Measurements from ENCODE around the gene CTBP1.
A peak's percentile ranks its signal among the peaks of the same experiment; 100 is the strongest.
"Not testable (repeated sequence)": the region's sequence is repeated elsewhere in the genome, so short reads cannot be mapped to it uniquely, and the experiment has no call there.

The CTBP1 gene

DNA sequence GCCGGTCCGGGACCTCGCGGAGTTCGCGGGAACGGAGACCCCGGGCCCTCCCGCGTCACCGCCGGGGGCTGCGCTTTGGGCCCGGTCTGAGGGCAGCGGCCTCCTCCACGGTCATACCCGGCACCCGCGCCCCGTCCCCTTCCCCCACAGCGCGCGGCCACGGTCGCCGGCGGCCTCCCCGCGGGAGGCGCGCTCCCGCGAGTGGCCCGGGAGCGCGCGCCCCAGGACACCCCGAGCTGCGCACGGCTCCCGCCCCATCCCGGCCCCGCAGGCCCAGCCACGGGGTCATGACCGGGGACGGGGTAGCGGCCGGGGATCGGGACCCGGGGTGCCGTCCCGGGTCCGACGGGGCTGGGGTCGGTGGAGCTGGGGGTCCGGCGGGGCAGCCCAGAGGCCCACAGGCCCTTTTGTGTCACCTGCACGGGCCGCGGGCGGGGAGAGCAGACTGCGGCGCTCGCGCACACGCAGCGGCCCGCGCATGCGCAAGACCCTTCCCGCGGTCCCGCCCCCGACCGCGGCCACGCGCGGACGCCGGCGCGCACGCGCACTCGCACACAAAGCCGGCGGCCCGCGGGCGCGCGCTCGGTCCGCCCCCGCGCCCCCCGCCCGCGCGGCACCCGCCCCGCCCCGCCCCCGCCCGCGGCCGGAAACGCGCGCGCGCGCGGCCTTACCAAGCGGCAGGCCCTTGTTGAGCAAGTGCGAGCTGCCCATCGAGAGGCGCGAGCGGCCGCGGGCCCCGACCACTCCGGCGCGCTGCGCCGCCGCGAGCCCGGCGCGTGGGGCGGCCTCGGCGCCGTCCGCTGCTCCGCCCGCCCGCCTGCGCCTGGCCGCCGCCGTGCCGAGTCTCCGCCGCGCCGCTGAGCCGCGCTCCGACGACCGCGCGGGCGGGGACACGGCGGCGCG is at the start of gene CTBP1:
CTBP1 (minus strand) TSS at position 886 of the 903 bp plus-strand sequence. CDS start 7,799 bp downstream, outside the sequence.
- peak; percentile 88 for DNase-seq

DNA sequence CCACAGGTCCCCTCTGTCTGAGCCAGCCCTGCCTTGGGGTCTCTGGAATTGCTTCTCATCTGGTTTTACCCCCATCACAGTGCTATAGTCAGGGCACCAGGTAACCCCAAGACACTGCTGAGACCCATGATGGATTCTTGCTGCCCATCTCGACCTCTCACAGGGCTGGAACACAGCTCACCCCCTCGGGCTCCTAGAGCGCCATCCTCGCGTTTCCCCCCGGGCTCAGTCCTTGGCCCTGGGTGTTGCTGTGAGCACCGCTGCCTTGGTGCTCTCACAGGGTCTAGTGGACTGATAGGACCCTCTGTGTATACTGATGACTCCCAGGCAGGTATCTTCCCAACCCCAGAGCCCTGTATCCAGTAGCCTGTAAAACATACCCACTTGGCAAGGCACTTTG is 49.5 kb upstream of the CTBP1 start:
- DNase-seq, result no peak

DNA sequence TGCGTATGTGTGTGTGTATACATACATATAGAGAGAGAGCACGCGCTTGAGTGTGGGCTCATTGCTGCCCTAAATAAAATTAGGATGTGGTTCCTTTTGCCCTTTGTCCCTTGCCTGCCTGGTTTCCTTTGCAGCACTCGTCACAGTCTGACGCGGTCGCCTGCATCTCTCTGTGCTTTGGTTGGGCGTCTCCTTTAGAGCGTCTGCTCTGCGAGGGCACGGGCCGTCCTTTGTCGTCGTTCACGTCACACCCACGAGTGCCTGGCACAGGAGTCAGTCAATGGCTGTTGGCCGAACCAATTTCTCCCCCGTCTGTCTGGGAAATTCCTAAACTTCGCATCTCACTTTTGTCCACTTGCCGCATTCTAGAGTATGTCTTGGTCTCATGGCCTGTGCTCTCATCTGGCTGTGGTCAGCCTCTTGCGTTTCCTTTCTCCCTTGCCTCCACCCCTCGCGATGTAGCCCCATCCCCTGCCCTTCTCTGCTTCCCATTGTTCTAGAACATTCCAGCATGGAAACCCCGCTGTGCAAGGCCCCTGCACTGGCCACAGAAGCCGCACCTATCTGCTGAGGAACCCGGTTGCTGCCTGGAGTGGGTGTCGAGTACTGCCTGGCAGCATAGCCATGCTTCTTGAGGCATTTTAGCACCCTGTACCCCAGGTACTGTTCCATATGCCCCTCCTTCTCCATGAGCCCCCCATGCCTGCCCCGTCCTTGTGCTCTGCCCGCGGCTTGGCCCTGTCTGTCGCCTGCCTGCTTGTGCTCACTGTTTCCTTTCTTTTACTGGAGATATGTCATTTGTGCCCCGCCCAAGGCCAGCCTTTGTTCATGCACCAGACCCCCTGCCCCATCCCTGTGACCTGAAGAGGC is 48.8 kb upstream of the CTBP1 start:
- no peak for DNase-seq

DNA sequence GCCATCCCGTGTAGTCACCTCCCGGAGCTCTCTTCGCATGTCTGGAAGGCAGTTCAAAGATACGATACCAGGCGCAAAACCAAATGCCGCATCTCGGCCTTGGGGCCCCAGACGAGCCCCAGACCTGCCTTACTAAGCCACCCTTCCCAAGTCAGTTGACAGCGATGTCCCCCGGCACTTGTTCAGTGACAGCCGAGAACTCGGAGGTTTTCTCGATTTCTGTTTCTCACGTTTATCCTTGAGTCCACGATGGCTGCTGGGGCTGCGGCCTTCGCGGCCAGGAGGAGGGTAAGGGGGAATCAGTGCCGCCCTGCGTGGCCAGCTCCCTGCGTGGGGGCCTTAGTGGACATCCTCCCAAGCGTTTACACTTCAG is 48.1 kb upstream of the CTBP1 start:
- DNase-seq, result no peak

DNA sequence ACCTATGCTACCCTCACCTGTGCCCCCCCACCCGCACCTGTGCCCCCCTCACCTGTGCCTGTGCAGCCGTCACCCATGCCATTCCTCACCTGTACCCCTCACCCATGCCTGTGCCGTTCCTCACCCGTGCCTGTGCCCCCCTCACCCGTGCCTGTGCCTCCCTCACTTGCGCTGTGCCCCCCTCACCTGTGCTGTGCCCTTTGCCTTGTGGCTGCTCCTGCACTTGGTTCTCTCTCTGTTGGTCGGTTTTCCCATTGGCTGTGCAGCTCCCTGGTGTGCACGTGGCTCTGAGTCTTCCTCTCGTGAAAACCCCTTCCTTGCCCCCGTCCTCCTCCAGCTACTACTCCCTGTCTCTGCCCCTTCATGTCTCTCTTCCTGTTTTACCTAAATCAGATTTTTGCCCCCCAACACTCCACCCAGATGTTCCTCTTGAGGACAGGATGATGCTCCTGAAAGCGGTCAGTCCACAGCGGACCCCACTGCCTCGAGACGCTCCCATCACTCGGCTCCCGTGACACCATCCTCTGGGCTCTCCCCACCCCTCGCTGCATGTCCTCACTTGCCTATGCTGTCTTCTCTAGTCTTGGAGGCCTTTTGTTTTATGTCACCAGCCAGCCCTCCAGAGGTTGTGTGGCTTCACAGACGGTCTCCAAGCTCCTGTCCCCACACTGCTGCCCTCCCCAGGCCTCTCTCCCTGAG is 47.5 kb upstream of the CTBP1 start:
- no peak for DNase-seq

DNA sequence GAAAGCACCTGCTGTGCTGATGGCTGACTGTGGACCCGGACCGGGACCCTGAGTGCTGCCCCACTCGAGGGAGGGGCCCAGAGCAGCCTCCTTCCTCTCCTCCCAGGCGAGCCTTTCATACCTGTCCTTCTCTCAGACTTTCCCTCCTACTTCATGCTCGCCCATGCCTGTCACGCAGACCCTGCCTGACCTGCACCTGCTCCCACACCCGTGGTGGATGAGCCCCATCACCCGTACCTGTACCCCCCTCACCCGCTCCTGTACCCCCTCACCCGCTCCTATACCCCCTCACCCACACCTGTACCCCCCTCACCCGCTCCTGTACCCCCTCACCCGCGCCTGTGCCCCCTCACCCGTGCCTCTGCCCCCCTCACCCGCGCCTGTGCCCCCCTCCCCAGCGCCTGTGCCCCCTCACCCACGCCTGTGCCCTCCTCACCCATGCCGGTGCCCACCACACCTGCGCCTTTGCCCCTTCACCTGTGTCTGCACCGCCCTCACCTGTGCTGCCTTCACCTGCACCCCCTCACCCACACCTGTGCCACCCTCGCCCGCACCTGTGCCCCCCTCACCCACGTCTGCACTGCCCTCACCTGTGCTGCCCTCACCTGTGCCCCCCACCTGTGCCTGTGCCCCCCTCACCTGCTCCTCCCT is 46.6 kb upstream of the CTBP1 start:
- no peak for DNase-seq

DNA sequence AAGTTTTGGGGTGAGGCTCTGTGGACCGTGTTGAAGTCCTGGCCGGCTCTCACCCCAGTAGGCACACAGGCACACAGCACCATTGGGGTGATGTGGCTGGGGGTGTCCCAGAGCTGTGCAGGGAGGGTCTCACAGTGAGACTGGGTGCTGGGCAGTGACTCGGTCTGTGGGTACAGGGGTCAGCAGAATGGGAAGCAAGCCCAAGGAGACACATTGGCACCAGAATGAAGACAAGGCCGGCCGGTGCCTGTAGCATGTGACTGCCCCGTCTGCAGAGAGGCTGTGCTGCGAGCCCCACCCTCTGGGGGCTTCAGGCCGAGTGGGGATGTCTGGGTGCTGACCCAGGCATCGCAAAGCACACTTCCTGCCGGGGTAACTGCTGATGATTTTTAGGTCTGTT is 46.0 kb upstream of the CTBP1 start:
- no peak for DNase-seq

DNA sequence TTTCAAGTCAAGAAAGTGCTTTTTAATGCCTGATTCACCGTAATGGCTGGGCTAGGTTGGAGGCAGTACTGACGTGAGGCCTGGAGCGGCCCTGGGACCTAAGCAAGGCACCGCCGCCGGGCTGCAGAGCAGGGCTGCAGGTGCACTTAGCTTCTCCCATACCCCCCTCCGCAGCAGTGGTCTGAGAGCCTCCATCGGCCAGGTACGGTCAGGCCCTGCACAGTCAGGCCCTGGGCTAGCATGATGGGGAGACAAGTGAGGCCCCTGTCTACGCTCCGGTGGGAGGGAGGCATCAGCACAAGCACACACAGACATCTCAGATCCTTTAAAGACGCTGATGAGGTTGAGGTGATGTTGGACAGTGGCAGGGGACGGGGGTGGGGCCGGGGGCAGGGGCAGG is 45.5 kb upstream of the CTBP1 start:
- no peak for DNase-seq

DNA sequence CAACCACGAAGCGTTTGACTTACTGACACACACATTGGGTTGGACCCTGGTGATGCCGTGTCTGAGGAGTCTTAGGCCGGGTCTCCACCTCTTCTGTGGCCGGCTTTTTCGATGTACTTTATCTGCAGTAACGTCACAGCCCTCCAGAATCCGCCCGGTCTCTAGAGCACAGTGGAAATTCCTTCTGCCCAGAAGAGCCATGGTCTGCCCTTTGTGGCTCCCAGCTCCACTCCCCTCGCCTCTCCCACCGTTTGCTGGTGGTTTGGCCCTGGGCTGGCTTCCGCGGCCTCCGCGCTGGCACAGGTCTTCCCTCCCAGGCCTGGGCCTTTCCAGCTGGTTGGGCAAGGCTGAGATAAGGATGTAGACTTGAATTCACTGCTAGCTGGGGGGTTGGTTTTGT is 45.1 kb upstream of the CTBP1 start:
- no peak for DNase-seq

DNA sequence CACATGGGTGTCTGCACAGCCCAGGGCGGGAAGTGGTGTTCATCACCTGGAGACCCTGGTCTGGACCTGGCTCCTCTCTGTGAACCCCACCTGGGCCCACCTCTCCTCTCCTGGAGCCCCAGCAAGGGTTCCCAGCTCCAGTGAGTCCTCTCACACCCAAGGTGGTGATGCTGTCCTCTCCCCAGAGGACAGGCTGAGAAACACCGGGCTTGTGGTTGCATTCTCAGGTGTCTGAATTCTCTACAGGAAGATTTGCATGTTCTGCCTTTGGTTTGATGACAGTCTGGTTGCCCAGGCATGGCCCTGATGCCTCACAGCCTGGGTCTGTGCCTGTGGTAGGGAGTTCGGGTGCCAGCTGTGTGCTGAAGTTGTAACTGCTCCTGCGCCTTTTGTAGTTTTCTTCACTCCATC is 44.6 kb upstream of the CTBP1 start:
- no peak for DNase-seq

DNA sequence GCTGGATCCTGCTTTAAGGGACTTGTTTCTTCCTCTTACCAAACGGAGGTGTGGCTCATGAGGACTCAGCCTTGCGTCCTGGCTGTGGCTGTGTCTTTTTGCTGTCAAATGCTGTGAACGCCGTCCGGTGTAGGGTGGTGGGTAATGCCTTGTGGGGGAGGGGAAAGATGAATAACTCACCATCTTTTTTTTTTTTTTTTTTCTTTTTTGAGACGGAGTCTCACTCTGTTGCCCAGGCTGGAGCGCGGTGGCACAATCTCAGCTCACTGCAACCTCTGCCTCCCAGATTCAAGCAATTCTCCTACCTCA is 43.7 kb upstream of the CTBP1 start:
- not testable (repeated sequence) for DNase-seq

DNA sequence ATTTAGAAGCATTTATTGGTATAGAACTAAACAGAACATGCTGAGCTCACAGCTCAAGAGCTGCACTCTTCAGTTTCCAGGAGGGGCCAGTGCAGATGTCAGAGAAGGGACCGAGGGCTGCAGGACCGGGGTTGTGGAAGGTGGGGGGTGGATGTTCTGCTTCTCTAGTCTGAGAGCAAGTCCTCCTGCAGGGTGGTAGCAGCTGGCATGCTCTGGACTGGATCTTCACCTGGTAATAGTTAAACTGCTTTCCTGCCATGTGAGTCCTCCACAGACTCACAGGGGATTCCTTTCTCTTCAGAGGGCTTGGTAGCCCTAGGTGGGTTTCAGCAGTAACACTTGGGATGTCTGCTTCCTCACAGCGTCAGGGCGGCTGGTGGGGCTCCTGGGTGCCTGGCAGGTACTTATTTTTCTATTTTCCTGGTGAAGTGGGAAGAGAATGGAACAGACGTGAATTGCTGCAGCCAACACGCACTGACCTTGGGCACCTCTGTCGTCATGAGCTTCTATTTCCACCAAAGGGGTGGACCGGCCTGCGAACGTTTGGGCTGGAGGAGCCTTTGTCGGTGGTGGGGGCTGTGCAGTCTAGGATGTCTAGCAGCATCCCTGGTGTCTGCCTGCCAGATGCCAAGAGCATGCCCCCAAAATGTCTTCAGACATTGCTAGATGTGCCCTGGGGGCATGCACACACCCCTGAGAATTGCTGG is 43.2 kb upstream of the CTBP1 start:
- no peak for DNase-seq

DNA sequence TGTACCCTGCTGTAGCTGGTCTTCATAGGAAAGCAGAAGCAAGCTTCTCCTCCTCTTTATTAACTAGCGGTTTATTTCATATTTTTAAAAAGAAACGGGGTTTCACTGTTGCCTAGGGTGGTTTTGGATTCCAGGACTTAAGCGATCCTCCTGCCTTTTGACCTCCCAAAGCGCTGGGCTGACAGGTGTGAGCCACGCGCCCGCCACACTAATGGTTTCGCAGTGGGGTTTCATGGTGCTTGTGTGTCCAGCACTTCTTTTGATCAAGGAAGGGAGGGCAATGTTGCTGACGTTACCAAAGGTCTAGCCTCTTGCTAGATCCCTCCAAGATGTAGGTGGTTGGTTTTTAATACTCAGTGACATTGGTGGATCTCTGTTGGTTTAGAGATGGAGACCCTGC is 42.2 kb upstream of the CTBP1 start:
- no peak for DNase-seq

DNA sequence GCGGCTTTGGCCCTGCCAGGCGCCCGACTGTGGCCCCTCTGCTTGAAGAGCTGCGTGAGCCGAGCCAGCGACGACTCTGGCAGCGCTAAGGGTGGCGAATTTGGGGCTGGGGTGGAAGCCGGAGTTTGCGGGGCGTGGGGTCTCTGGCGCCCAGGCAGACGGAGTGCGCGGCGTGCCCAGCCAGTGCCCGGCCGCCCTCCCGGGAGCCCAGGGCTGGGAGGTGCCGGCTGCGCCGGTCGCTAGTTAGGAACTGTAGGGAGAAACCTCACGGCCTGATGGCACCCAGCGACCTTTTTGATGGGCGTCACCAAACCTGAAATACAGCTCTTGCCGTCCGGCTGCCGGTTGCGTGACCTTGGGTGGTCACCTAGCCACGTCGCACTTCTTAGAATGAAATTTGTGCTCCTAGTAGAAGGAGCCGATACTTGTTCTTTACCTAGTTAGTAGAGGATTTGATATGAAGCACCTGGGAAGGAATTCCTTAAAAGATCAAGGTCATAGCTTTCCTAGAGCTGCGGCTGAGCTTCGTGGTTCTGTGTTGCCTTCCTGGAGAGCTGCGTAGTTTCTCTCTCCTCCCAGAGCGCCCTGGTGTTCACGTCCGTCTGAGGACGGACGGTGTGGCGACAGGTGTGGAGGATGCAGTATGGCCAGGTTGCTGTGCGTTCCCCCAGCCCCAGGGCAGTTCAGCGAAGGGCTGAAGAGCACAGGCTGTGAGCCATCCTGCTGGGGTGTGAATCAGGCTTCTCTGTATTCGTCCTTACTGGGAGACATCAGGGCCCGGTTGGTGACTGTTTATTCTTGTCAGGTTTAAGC is 41.4 kb upstream of the CTBP1 start:
- no peak for DNase-seq

DNA sequence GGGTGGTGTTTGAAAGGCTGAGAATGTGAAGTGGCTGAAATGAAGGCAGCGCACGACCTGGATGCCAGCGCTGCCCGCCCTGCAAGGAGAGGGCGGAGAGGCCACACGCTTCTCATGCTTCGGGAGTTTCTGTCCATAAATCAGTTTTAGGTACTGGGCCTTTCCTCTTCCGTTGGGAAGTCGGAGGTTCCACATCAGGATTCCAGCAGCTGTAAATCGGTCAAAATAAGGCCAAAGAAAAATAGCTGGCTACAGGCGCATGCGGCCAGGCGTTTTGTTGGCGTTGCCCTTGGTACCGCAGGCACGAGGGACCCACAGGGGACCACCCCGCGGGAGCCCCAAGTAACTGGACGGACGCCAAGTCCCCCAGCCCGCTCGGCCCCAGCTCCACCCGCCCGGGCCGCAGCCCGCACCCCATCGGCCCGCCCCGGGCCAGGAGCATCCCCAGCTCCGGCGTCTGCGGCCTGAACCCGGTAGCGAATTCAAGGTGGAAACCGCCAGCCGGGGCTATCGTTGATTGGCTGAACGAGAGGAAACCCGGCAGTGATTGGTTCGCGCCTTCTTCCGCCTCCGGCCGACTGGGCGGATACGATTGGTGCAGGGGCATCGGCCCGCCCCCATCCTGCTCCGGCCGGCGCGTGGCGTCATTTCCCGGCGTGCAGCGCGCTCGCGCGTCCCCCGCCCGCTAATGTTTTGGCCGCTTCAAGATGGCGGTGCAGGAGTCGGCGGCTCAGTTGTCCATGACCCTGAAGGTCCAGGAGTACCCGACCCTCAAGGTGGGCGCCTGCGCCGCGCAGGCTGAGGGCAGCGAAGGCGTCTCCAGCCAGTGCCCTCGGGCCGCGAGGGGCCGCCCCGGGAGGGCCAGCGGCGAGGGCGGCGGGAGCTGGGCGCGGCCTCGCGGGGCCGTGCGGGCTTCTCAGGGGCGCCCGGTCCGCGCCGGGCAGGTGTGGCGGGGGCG is 40.6 kb upstream of the CTBP1 start, which contains the start of gene MAEA:
MAEA (plus strand) TSS at position 685 of the 958 bp plus-strand sequence; CDS start at position 708, 23 bp downstream.
- DNase-seq, result peak; percentile 98

DNA sequence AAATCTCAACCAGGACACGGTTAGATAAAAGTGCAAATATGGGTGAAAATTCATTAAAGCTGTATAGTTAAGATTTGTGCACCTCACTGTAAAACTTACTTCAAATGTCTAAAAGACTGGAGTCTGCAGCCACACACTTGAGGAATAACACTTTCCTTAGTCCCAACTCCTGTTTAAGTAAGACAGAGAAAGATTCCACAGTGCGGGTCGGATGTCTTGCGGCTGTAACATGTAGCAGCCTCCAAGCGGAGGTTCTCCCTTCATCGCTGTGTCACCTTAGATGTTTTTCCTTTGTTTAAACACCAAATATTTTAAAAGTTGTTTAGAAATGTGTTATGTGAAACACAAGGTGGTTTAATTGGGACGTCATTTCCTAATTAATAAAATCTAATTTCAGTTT is 39.9 kb upstream of the CTBP1 start:
- no peak for DNase-seq

DNA sequence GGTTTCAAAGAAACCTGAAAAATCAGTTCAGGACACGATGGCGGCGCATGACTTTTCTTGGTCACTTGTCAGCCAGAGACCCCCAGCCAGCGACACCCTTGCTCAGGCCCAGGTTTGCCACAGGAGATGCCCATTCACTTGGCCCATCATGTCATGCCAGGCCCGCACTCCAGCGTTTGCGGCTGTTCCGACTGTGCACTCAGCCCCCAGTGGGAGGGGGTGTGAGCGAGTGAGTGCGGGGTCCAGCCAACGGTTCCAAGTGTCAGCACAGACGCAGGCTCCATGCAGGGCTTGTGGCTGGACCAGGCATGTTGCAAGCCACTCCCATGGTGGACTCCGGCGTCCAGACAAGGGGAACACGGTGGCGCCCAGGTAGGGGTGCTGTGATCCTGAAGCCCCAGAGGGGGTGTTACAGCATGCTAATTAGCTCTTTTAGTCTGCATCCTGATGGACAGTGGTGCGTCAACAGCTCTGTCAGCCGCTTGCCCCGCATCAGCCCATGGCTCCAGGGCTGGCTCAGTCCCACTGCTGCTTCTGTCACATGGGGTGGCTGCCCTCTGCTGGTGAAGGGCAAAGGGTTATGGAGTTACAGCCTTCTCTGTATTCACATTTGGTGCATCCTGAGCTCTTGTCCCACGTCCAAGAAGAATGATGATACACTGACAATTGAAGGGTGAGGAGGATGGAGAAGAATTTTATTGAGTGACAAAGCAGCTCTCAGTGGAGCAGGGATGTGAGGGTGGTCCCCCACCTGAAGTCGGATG is 37.0 kb upstream of the CTBP1 start:
- no peak for DNase-seq

DNA sequence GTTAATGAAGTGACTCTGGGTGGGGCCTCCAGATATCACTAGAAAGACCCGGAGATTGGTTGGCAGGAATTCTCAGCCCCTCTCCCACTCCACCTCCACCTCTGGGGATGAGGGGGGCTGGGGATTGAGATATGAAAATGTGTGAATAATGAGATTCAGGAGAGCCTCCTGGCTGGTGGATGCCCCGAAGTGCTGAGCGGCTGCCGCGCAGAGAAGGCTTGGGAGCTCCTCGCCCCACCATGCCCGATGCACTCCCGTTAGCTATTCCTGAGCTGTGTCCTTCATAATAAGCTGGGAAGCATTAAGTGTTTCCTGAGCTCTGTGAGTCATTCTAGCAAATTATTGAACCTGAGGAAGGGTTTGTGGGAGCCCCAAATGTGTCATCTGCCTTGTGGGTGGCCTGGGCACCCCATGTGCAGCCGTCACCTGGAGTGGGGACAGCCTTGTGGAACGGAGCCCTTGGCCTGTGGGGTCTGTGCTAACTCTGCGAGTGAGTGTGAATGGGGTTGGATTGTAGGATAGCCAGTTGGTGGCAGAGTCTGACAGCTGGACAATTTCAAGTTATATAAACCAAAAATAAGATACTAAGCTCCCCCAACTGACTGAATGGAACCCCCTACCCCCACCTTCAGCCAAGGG is 36.3 kb upstream of the CTBP1 start:
- no peak for DNase-seq

DNA sequence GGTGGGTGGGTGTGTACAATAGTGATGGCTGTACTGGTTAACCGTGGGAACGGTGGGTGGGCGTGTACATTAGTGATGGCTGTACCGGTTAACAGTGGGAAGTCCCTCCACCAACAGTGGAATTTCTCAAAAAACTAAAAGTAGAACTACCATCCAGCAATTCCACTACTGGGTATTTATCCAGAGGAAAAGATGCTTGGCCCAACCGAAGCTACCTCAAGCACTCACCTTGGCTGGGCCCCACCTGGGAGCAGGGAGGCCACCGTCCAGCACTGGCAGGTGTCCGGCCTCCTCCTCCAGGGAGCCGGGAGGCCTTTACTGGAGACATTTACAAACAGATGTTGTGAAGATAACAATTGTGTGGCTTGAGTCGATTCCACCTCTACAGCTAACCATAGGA is 34.8 kb upstream of the CTBP1 start:
- no peak for DNase-seq

Measured in right hindlimb (tissue), 1 donor.